WTC11 (cell line): Measurements from ENCODE around the gene SUGP2. TPM values are rescaled to one million over a fixed set of nuclear protein-coding genes. Genes with fewer than 3 reads are reported as not detected.

ENCODE experiments used
- ATAC-seq: fragments of 200-7000 bp; cut with Tn5 transposase; 2 replicates; pipeline ENCODE4 v1.10.0; 2021; ENCODE audit warnings: mild to moderate bottlenecking, moderate library complexity
- CTCF ChIA-PET: fragments of 300-600 bp; sonication (Branson Sonifier 250); formaldehyde crosslinking; loops from one replicate; lab custom pipeline; 2021; ENCODE audit warnings: antibody characterized with exemption; lab: Charles Lee
- POLR2A ChIA-PET: fragments of 350-600 bp; sonication (Branson Sonifier 250); formaldehyde crosslinking; loops from one replicate; lab custom pipeline; 2021; ENCODE audit warnings: antibody characterized with exemption; lab: Charles Lee
- DNase-seq: peaks from one replicate; pipeline ENCODE4 v3.0.0; 2021; ENCODE audit warnings: low spot score
- H3K27ac Mint-ChIP-seq: 2 replicates; pipeline ENCODE4 v1.8.0; 2021; ENCODE audit warnings: mixed read lengths
- H3K27me3 Mint-ChIP-seq: 2 replicates; pipeline ENCODE4 v1.8.0; 2021; ENCODE audit warnings: low read depth, mild to moderate bottlenecking, moderate library complexity, mixed read lengths
- H3K36me3 Mint-ChIP-seq: 2 replicates; pipeline ENCODE4 v1.8.0; 2021; ENCODE audit warnings: mixed read lengths
- H3K4me1 Mint-ChIP-seq: 2 replicates; pipeline ENCODE4 v1.8.0; 2022; ENCODE audit warnings: mixed read lengths
- H3K4me3 Mint-ChIP-seq: 2 replicates; pipeline ENCODE4 v1.8.0; 2021; ENCODE audit warnings: mild to moderate bottlenecking, moderate library complexity, mixed read lengths
- H3K9me3 Mint-ChIP-seq: 2 replicates; pipeline ENCODE4 v1.8.0; 2021; ENCODE audit warnings: mixed read lengths
- ATF6 ChIP-seq: sonication (generic); formaldehyde crosslinking; IDR thresholded peaks from 2 replicates; pipeline ENCODE4 v1.8.1; 2023; ENCODE audit warnings: mild to moderate bottlenecking, missing genetic modification reagents
- CREM ChIP-seq: sonication (generic); formaldehyde crosslinking; IDR thresholded peaks from 2 replicates; pipeline ENCODE4 v1.8.1; 2022; ENCODE audit warnings: mild to moderate bottlenecking, missing genetic modification reagents, moderate library complexity
- CTCF ChIP-seq: fragments of 200-600 bp; IDR thresholded peaks from 2 replicates; pipeline ENCODE4 v1.8.0; 2022; ENCODE audit warnings: antibody characterized with exemption
- E2F4 ChIP-seq: sonication (generic); formaldehyde crosslinking; IDR thresholded peaks from 2 replicates; pipeline ENCODE4 v1.8.1; 2022; ENCODE audit warnings: low read depth, mild to moderate bottlenecking, moderate library complexity, missing genetic modification reagents, borderline replicate concordance
- E2F5 ChIP-seq: sonication (generic); formaldehyde crosslinking; IDR thresholded peaks from 2 replicates; pipeline ENCODE4 v1.8.1; 2022; ENCODE audit warnings: mild to moderate bottlenecking, moderate library complexity, missing genetic modification reagents
- ETV6 ChIP-seq: sonication (generic); formaldehyde crosslinking; IDR thresholded peaks from 2 replicates; pipeline ENCODE4 v1.8.1; 2022; ENCODE audit warnings: mild to moderate bottlenecking, missing genetic modification reagents
- IRF2 ChIP-seq: sonication (generic); formaldehyde crosslinking; IDR thresholded peaks from 2 replicates; pipeline ENCODE4 v1.8.0; 2022; ENCODE audit warnings: low read depth, missing genetic modification reagents, borderline replicate concordance
- NR3C1 ChIP-seq: sonication (generic); formaldehyde crosslinking; conservative IDR thresholded peaks from 2 replicates; pipeline ENCODE4 v1.8.1; 2023; ENCODE audit warnings: low read depth, mild to moderate bottlenecking, missing genetic modification reagents
- PRDM15 ChIP-seq: sonication (generic); formaldehyde crosslinking; IDR thresholded peaks from 2 replicates; pipeline ENCODE4 v1.8.0; 2022; ENCODE audit warnings: missing genetic modification reagents
- TEAD1 ChIP-seq: sonication (generic); formaldehyde crosslinking; IDR thresholded peaks from 2 replicates; pipeline ENCODE4 v1.8.0; 2022; ENCODE audit warnings: mild to moderate bottlenecking, missing genetic modification reagents
- TP53 ChIP-seq: sonication (generic); formaldehyde crosslinking; IDR thresholded peaks from 2 replicates; pipeline ENCODE4 v1.8.1; 2023; ENCODE audit warnings: mild to moderate bottlenecking, missing genetic modification reagents
- total RNA-seq: library from RNA; stranded (reverse); gene quantifications from 3 replicates; pipeline ENCODE4 v1.2.3, GENCODE V29; 2021

SUGP2 gene
- total RNA-seq, 1 experiment from 2014 or later = 160 TPM

GRCh38 chr19:18995804-18996241 is 37.5 kb downstream of the SUGP2 start:
- TF ChIP-seq CTCF = peak; percentile 42
- TF ChIP-seq CREM = no peak
- no peak for TF ChIP-seq ATF6 (CRISPR knock-in tag)
- TF ChIP-seq E2F5 (CRISPR knock-in tag) = no peak
- ChIA-PET CTCF (interaction anchor here (0.5 to 1.9 kb wide), 28 partner anchors 9 to 465 kb away, joined by 3 to 47 read pairs (median 4); partner anchors contain the start of genes CERS1, COPE and DDX49), POLR2A (interaction anchor here (0.5 kb wide), 1 partner anchor 16 kb away, joined by 4 read pairs; no protein-coding TSS in a partner anchor)
- peaks cover 38% of the 10 kb centered on the region for H3K36me3 Mint-ChIP-seq
- H3K27me3 Mint-ChIP-seq = no peaks in the 10 kb centered on the region
- DNase-seq = peak; percentile 74
- H3K9me3 Mint-ChIP-seq = no peaks in the 10 kb centered on the region
- peaks cover 6% of the 10 kb centered on the region for H3K4me1 Mint-ChIP-seq
- no peak overlapping the region for H3K27ac Mint-ChIP-seq
- no peak overlapping the region for H3K4me3 Mint-ChIP-seq
- ATAC-seq = peak; percentile 98

DNA sequence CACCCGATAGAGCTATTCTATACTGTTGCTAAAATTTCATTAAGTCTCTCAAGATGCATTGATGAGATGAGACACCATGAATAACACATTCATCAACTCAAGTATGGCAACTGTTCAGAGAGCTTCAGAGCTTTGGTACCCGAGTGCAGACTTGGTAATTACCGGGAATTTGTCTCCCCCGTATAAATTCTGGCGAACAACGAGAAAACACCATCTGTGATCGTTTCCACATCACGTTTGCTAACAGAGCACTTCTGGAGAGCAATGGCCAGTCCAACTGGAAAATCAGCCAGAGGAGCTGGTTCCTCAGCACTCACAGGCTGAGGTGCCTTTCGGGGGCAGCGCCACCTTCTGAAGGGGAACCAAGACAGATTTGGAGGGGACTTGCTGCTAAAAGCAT is 40.2 kb downstream of the SUGP2 start:
- POLR2A ChIA-PET = no interaction called here
- H3K4me1 Mint-ChIP-seq = peaks cover 6% of the 10 kb centered on the region
- H3K27me3 Mint-ChIP-seq = no peaks in the 10 kb centered on the region
- H3K36me3 Mint-ChIP-seq = peaks cover 21% of the 10 kb centered on the region
- H3K9me3 Mint-ChIP-seq = no peaks in the 10 kb centered on the region
- no peak overlapping the region for H3K4me3 Mint-ChIP-seq
- DNase-seq (no peak), ATAC-seq (no peak)
- no peak for TF ChIP-seq NR3C1 (CRISPR knock-in tag)
- H3K27ac Mint-ChIP-seq = peak overlapping the region; percentile 78; the same call in 1 of the 2 replicates
- CTCF ChIA-PET = no interaction called here

- POLR2A ChIA-PET = interaction anchor here (0.7 kb wide), 1 partner anchor 8 kb away, joined by 3 read pairs; no protein-coding TSS in a partner anchor
These were observed 40.6 kb downstream of the SUGP2 start for GRCh38 chr19:18992696-18993095.

More at GRCh38 chr19:18992696-18993095, 40.6 kb downstream of the SUGP2 start:
- TF ChIP-seq E2F4 (CRISPR knock-in tag) (no peak), E2F5 (CRISPR knock-in tag) (no peak), TP53 (no peak), IRF2 (CRISPR knock-in tag) (no peak), PRDM15 (CRISPR knock-in tag) (no peak), ETV6 (no peak), TEAD1 (CRISPR knock-in tag) (no peak), CREM (no peak)
- ATAC-seq = no peak
- Mint-ChIP-seq H3K27ac (no peak overlapping the region), H3K4me1 (peaks cover 6% of the 10 kb centered on the region), H3K9me3 (no peaks in the 10 kb centered on the region), H3K36me3 (peaks cover 21% of the 10 kb centered on the region), H3K4me3 (no peak overlapping the region), H3K27me3 (no peaks in the 10 kb centered on the region)
- CTCF ChIA-PET = no interaction called here
- no peak for DNase-seq
